Common myeloid progenitor, CD34-positive (primary cell): ENCODE measurements around the gene FBF1.
"Not testable (repeated sequence)": the region's sequence is repeated elsewhere in the genome, so short reads cannot be mapped to it uniquely, and the experiment has no call there.

Experiments used
- CTCF ChIA-PET: fragments of 350-600 bp; sonication (Branson Sonifier 250); formaldehyde crosslinking; loops from one replicate; lab custom pipeline; 2021; ENCODE audit warnings: antibody characterized with exemption; lab: Charles Lee
- POLR2A ChIA-PET: fragments of 350-600 bp; sonication (Branson Sonifier 250); formaldehyde crosslinking; loops from one replicate; lab custom pipeline; 2021; ENCODE audit warnings: antibody characterized with exemption; lab: Charles Lee
- DNase-seq, 3 donors: peaks; one replicate each; pipeline versions ENCODE4 v3.0.0 to v3.0.0-alpha.2; 2013
- H3K27ac ChIP-seq, 2 experiments: 1 replicate in 1 of 2; 2 replicates in 1 of 2; pipeline ENCODE4 v1.7.0; 2013; ENCODE audit warnings: inconsistent platforms in 2 of 2, low read length in 2 of 2, mild to moderate bottlenecking in 2 of 2, low read depth in 1 of 2, moderate library complexity in 1 of 2; ENCODE audit not compliant: severe bottlenecking in 2 of 2, insufficient read depth in 1 of 2, poor library complexity in 1 of 2
- H3K27me3 ChIP-seq, 5 experiments: replicated peaks in 2 of 5; 1 replicate in 3 of 5; 2 replicates in 2 of 5; pipeline versions ENCODE4 v1.6.1 to v1.7.0; 2013; ENCODE audit warnings: low read length in 4 of 5, mild to moderate bottlenecking in 2 of 5, moderate library complexity in 2 of 5, inconsistent platforms in 1 of 5; ENCODE audit not compliant: insufficient read depth in 5 of 5, control insufficient read depth in 4 of 5
- H3K36me3 ChIP-seq, 4 experiments: 1 replicate in 2 of 4; 2 replicates in 2 of 4; pipeline versions ENCODE4 v1.6.1 to v1.7.0; 2013; ENCODE audit warnings: low read length in 3 of 4, control low read depth in 1 of 4, mild to moderate bottlenecking in 1 of 4; ENCODE audit not compliant: control insufficient read depth in 4 of 4, insufficient read depth in 4 of 4
- H3K4me1 ChIP-seq, 4 experiments: 1 replicate in 3 of 4; 2 replicates in 1 of 4; pipeline versions ENCODE4 v1.6.1 to v1.7.1; 2013; ENCODE audit warnings: low read length in 3 of 4, mild to moderate bottlenecking in 3 of 4, control low read depth in 1 of 4, inconsistent platforms in 1 of 4, moderate library complexity in 1 of 4; ENCODE audit not compliant: control insufficient read depth in 4 of 4, insufficient read depth in 4 of 4; ENCODE audit errors: control extremely low read depth in 1 of 4
- H3K4me3 ChIP-seq, 7 experiments: 1 replicate in 4 of 7; 2 replicates in 3 of 7; pipeline versions ENCODE4 v1.5.1 to v1.7.0; 2013; ENCODE audit warnings: mild to moderate bottlenecking in 7 of 7, low read length in 6 of 7, moderate library complexity in 6 of 7, inconsistent platforms in 2 of 7, low read depth in 2 of 7, control low read depth in 1 of 7; ENCODE audit not compliant: insufficient read depth in 4 of 7, control insufficient read depth in 1 of 7; ENCODE audit errors: extremely low read depth in 1 of 7
- H3K9me3 ChIP-seq, 5 experiments: 1 replicate in 4 of 5; 2 replicates in 1 of 5; pipeline versions ENCODE4 v1.6.1 to v1.7.1; 2013; ENCODE audit warnings: low read length in 4 of 5, mild to moderate bottlenecking in 2 of 5, inconsistent platforms in 1 of 5, low read depth in 1 of 5, moderate library complexity in 1 of 5; ENCODE audit not compliant: control insufficient read depth in 4 of 5, insufficient read depth in 2 of 5; ENCODE audit errors: control extremely low read depth in 1 of 5
- WGBS: methylation state at CpG from one replicate; pipeline ENCODE4 v1.1.5; 2013; ENCODE audit not compliant: insufficient coverage; 5-methylcytosine and 5-hydroxymethylcytosine counted together

FBF1 gene

GRCh38 chr17:75891605-75892555, 49.0 kb downstream of the FBF1 start:
- H3K4me3 ChIP-seq, result no peak overlapping the region
- peaks cover 2 to 19% (median 14%) of the 10 kb centered on the region in 4 experiments for H3K4me1 ChIP-seq
- H3K36me3 ChIP-seq, result peaks cover 6 to 51% (median 31%) of the 10 kb centered on the region in 4 experiments
- no peaks in the 10 kb centered on the region for H3K9me3 ChIP-seq
- 92% methylated on average over 31 of the region's 32 CpGs for WGBS
- CTCF ChIA-PET, result interaction anchor here (0.6 to 15.2 kb wide), 7 partner anchors 9 to 671 kb away, joined by 3 to 173 read pairs (median 3); partner anchors contain the start of genes TRIM47 and WBP2
- POLR2A ChIA-PET, result interaction anchor here (1.2 kb wide), 1 partner anchor 28 kb away, joined by 3 read pairs; no protein-coding TSS in a partner anchor
- no peaks in the 10 kb centered on the region for H3K27me3 ChIP-seq
- DNase-seq, result no peak
- H3K27ac ChIP-seq, result no peak overlapping the region

- Histone ChIP-seq H3K4me3 (no peak overlapping the region), H3K4me1 (peaks cover 2 to 19% (median 14%) of the 10 kb centered on the region in 4 experiments), H3K9me3 (no peaks in the 10 kb centered on the region), H3K36me3 (peaks cover 6 to 54% (median 32%) of the 10 kb centered on the region in 4 experiments), H3K27ac (no peak overlapping the region), H3K27me3 (no peaks in the 10 kb centered on the region)
- DNase-seq, result no peak
- WGBS, result 97% methylated on average over 31 of the region's 31 CpGs
- ChIA-PET CTCF (interaction anchor here (0.6 to 15.2 kb wide), 5 partner anchors 8 to 671 kb away, joined by 3 to 173 read pairs (median 6); partner anchors contain the start of gene TRIM47), POLR2A (no interaction called here)
Observed at GRCh38 chr17:75891022-75891604, 49.7 kb downstream of the FBF1 start.

DNA sequence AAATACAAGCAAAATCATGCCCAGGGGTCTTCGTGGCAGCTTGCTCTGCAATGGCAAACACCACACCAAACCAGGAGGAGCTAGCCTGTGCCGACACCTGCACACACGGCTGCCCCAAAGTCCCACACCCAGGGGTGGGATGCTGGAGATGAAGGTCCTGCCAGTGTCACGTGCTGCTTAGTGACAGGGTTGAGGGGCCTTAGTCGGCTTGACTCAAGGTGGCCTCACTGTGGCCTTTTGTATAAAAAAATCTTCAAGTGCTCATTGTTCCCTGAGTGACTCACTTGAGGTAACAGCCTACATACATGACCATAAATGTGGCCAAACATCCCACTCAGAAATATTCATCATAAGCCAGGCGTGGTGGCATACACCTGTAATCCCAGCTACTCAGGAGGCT, 51.4 kb downstream of the FBF1 start:
- H3K36me3 ChIP-seq, result peaks cover 6 to 54% (median 32%) of the 10 kb centered on the region in 4 experiments
- H3K9me3 ChIP-seq, result no peaks in the 10 kb centered on the region
- no peak overlapping the region for H3K27ac ChIP-seq
- H3K27me3 ChIP-seq, result no peaks in the 10 kb centered on the region
- ChIA-PET CTCF (interaction anchor here (2.1 to 15.2 kb wide), 2 partner anchors 13 to 140 kb away, joined by 4 to 173 read pairs; partner anchors contain the start of gene TRIM47), POLR2A (no interaction called here)
- peaks cover 0 to 12% (median 6%) of the 10 kb centered on the region in 4 experiments for H3K4me1 ChIP-seq
- peak in 2 of 3 donors; percentile 25 to 26 for DNase-seq
- WGBS, result 72% methylated on average over 5 of the region's 6 CpGs
- H3K4me3 ChIP-seq, result no peak overlapping the region

DNA sequence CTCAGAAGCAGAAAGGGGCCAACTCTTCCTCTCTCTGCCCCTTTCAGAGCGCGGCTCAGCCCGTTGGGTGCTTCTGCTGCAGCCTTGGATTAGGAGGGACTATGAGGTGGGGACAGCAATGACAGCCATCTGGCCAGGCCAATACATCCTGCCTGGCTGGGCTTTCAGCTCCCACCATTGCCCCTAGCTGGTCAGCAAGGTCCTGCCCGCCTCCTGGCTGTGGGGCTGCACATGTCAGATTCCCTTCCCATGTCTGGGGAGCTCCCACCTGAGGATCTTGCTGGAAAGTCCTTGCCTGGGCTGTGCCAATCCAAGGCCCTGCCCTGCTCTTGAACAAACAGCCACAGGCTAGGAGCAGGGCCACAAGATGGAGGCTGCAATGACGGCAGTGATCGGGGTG, 52.4 kb downstream of the FBF1 start:
- Histone ChIP-seq H3K4me3 (no peak overlapping the region), H3K36me3 (peaks cover 6 to 45% (median 30%) of the 10 kb centered on the region in 4 experiments), H3K27me3 (no peaks in the 10 kb centered on the region), H3K4me1 (peaks cover 0 to 6% (median 4%) of the 10 kb centered on the region in 4 experiments), H3K27ac (no peak overlapping the region), H3K9me3 (no peaks in the 10 kb centered on the region)
- WGBS, result 94% methylated on average over 3 of the region's 6 CpGs
- ChIA-PET POLR2A (no interaction called here), CTCF (interaction anchor here (2.1 to 15.2 kb wide), 2 partner anchors 12 to 139 kb away, joined by 4 to 173 read pairs; partner anchors contain the start of gene TRIM47)
- no peak for DNase-seq

GRCh38 chr17:75885860-75886259, 55.0 kb downstream of the FBF1 start:
- WGBS, result 94% methylated on average over 4 of the region's 9 CpGs
- POLR2A ChIA-PET, result interaction anchor here (0.9 kb wide), 1 partner anchor 31 kb away, joined by 5 read pairs; the partner anchor contains the start of gene WBP2

GRCh38 chr17:75885431-75885830, 55.4 kb downstream of the FBF1 start:
- ChIA-PET CTCF (interaction anchor here (1.4 to 15.2 kb wide), 4 partner anchors 9 to 35 kb away, joined by 3 to 173 read pairs (median 4); partner anchors contain the start of gene TRIM47), POLR2A (interaction anchor here (0.9 kb wide), 1 partner anchor 31 kb away, joined by 5 read pairs; the partner anchor contains the start of gene WBP2)
- no peaks in the 10 kb centered on the region for H3K9me3 ChIP-seq
- H3K36me3 ChIP-seq, result peaks cover 6 to 15% (median 11%) of the 10 kb centered on the region in 4 experiments
- no peak overlapping the region for H3K4me3 ChIP-seq
- H3K27me3 ChIP-seq, result no peaks in the 10 kb centered on the region
- H3K27ac ChIP-seq, result no peak overlapping the region
- WGBS, result 36% methylated on average over 5 of the region's 8 CpGs
- no peak for DNase-seq
- H3K4me1 ChIP-seq, result peaks cover 0 to 11% (median 4%) of the 10 kb centered on the region in 4 experiments

More at GRCh38 chr17:75885860-75886259, 55.0 kb downstream of the FBF1 start:
- H3K9me3 ChIP-seq, H3K27me3 ChIP-seq, DNase-seq, H3K4me3 ChIP-seq, H3K27ac ChIP-seq: not testable (repeated sequence)
- CTCF ChIA-PET, result interaction anchor here (1.0 to 15.2 kb wide), 5 partner anchors 9 to 42 kb away, joined by 3 to 173 read pairs (median 3); partner anchors contain the start of gene TRIM47
- peaks cover 0 to 11% (median 4%) of the 10 kb centered on the region in 4 experiments for H3K4me1 ChIP-seq
- H3K36me3 ChIP-seq, result peaks cover 6 to 19% (median 16%) of the 10 kb centered on the region in 4 experiments
